OCI-LY7 (cell line): ENCODE data around the gene FBXL17. TPM values are rescaled to one million over a fixed set of nuclear protein-coding genes. Genes with fewer than 3 reads are reported as not detected.

Source experiments
- BruUV-seq: library from RNA; stranded (reverse); fragments of 400-500 nt; replicated peaks from 2 replicates; lab custom pipeline; 2021; lab: Mats Ljungman, UMichigan
- CTCF ChIA-PET: fragments of 300-600 bp; sonication (Branson Sonifier 250); formaldehyde crosslinking; loops from one replicate; lab custom pipeline; 2022; ENCODE audit warnings: antibody characterized with exemption; ENCODE audit not compliant: unreplicated experiment; lab: Charles Lee
- POLR2A ChIA-PET: fragments of 300-600 bp; sonication (Branson Sonifier 250); formaldehyde crosslinking; loops from one replicate; lab custom pipeline; 2022; ENCODE audit warnings: antibody characterized with exemption; lab: Charles Lee
- DNase-seq: peaks from one replicate; pipeline ENCODE4 v3.0.0-alpha.2; 2015; ENCODE audit warnings: low spot score
- H2AFZ ChIP-seq: fragments of 200-600 bp; sonication (generic), shearing (Covaris generic); 2 replicates; pipeline ENCODE4 v1.6.1; 2014; ENCODE audit warnings: mild to moderate bottlenecking, antibody characterized with exemption, low read length, moderate library complexity
- H3K27ac ChIP-seq: fragments of 200-600 bp; sonication (generic); 2 replicates; pipeline ENCODE4 v1.5.1; 2014; ENCODE audit warnings: mixed run types, low read depth, mild to moderate bottlenecking, moderate library complexity, low read length, inconsistent platforms; ENCODE audit not compliant: poor library complexity, severe bottlenecking
- H3K36me3 ChIP-seq: fragments of 200-600 bp; sonication (generic); 2 replicates; pipeline ENCODE4 v1.6.1; 2014; ENCODE audit warnings: mild to moderate bottlenecking, antibody characterized with exemption, low read length, moderate library complexity, mixed read lengths; ENCODE audit not compliant: insufficient read depth
- H3K4me1 ChIP-seq: fragments of 200-600 bp; sonication (generic); 2 replicates; pipeline ENCODE4 v1.5.1; 2014; ENCODE audit warnings: mild to moderate bottlenecking, low read length; ENCODE audit not compliant: insufficient read depth, poor library complexity, severe bottlenecking
- H3K4me2 ChIP-seq: fragments of 200-600 bp; sonication (generic); 2 replicates; pipeline ENCODE4 v1.6.1; 2014; ENCODE audit warnings: mild to moderate bottlenecking, low read length
- H3K4me3 ChIP-seq: fragments of 200-600 bp; sonication (generic); 2 replicates; pipeline ENCODE4 v1.5.1; 2014; ENCODE audit warnings: mild to moderate bottlenecking, low read depth, low read length; ENCODE audit not compliant: poor library complexity, severe bottlenecking
- H3K79me2 ChIP-seq: fragments of 200-600 bp; sonication (generic); 2 replicates; pipeline ENCODE4 v1.6.1; 2016; ENCODE audit warnings: low read depth, mild to moderate bottlenecking, low read length, moderate library complexity, mixed read lengths; ENCODE audit not compliant: insufficient read depth
- H3K9me2 ChIP-seq: fragments of 200-600 bp; sonication (generic); 2 replicates; pipeline ENCODE4 v1.6.1; 2016; ENCODE audit warnings: mild to moderate bottlenecking, low read length, mixed read lengths; ENCODE audit not compliant: insufficient read depth
- H3K9me3 ChIP-seq: fragments of 200-600 bp; sonication (generic); 2 replicates; pipeline ENCODE4 v1.6.1; 2014; ENCODE audit warnings: mild to moderate bottlenecking, mixed run types, low read length, mixed read lengths
- H4K20me1 ChIP-seq: fragments of 200-600 bp; sonication (generic); 2 replicates; pipeline ENCODE4 v1.6.1; 2014; ENCODE audit warnings: mild to moderate bottlenecking, antibody characterized with exemption, low read length, moderate library complexity, mixed read lengths; ENCODE audit not compliant: insufficient read depth
- CTCF ChIP-seq: fragments of 200-600 bp; sonication (generic); conservative IDR thresholded peaks from 2 replicates; pipeline ENCODE4 v1.5.1; 2014; ENCODE audit warnings: mild to moderate bottlenecking, antibody characterized with exemption, low read length, moderate library complexity, mixed read lengths
- EZH2phosphoT487 ChIP-seq: fragments of 200-600 bp; sonication (generic); IDR thresholded peaks from 2 replicates; pipeline ENCODE4 v1.6.1; 2018; ENCODE audit warnings: low read depth, borderline replicate concordance, mild to moderate bottlenecking, mixed run types, antibody characterized with exemption, low read length, moderate library complexity, mixed read lengths
- intact Hi-C: fragments of 100-400 bp; cut with micrococcal nuclease; formaldehyde crosslinking; loops from one replicate; pipeline ENCODE4 v1.10.0; 2022; ENCODE audit not compliant: unreplicated experiment
- total RNA-seq, 2 experiments: library from RNA; depleted of rRNA in 1 of 2; stranded (reverse); fragments of >200 nt in 1 of 2; shearing (Covaris generic) in 1 of 2; gene quantifications; 2 replicates each; pipeline ENCODE4 v1.2.3, GENCODE V29; 2014 to 2022

The FBXL17 gene
- total RNA-seq, 2 experiments from 2014 or later, result 10.2 to 21.6 TPM

- Histone ChIP-seq H3K36me3 (no peaks in the 10 kb centered on the region), H3K9me2 (no peaks in the 10 kb centered on the region), H3K27ac (no peak overlapping the region), H3K79me2 (no peaks in the 10 kb centered on the region), H4K20me1 (no peaks in the 10 kb centered on the region), H3K9me3 (no peaks in the 10 kb centered on the region), H3K4me2 (no peak overlapping the region), H2AFZ (no peak overlapping the region), H3K4me3 (no peak overlapping the region), H3K4me1 (no peaks in the 10 kb centered on the region)
- CTCF ChIA-PET, result no interaction called here
- POLR2A ChIA-PET, result no interaction called here
- BruUV-seq, result no TSS peak
- intact Hi-C loops, result no loop called here
- TF ChIP-seq CTCF, result no peak
- TF ChIP-seq EZH2phosphoT487, result no peak
- DNase-seq, result no peak
Measured at GRCh38 chr5:108059334-108059733, 322.6 kb downstream of the FBXL17 start.

- Histone ChIP-seq H3K4me2 (no peak overlapping the region), H3K79me2 (no peaks in the 10 kb centered on the region), H3K9me2 (no peaks in the 10 kb centered on the region), H3K4me3 (no peak overlapping the region), H3K36me3 (no peaks in the 10 kb centered on the region), H4K20me1 (no peaks in the 10 kb centered on the region), H3K9me3 (no peaks in the 10 kb centered on the region), H3K27ac (no peak overlapping the region), H3K4me1 (no peaks in the 10 kb centered on the region), H2AFZ (no peak overlapping the region)
- ChIA-PET CTCF (no interaction called here), POLR2A (interaction anchor here (0.7 kb wide), 1 partner anchor 1160 kb away, joined by 3 read pairs; no protein-coding TSS in a partner anchor)
- intact Hi-C loops, result no loop called here
- BruUV-seq, result no TSS peak
- no peak for TF ChIP-seq CTCF
- no peak for DNase-seq
Measured at GRCh38 chr5:108054349-108054748, 327.5 kb downstream of the FBXL17 start.

- H3K4me2 ChIP-seq, result no peak overlapping the region
- no peaks in the 10 kb centered on the region for H3K4me1 ChIP-seq
- H3K4me3 ChIP-seq, result no peak overlapping the region
- DNase-seq, result no peak
- ChIA-PET CTCF (no interaction called here), POLR2A (no interaction called here)
- intact Hi-C loops, result no loop called here
- H4K20me1 ChIP-seq, result no peaks in the 10 kb centered on the region
- TF ChIP-seq EZH2phosphoT487 (no peak), CTCF (no peak)
- H2AFZ ChIP-seq, result no peak overlapping the region
- H3K79me2 ChIP-seq, result no peaks in the 10 kb centered on the region
- no peak overlapping the region for H3K27ac ChIP-seq
- no peaks in the 10 kb centered on the region for H3K9me3 ChIP-seq
- no peaks in the 10 kb centered on the region for H3K36me3 ChIP-seq
- no peaks in the 10 kb centered on the region for H3K9me2 ChIP-seq
- no TSS peak for BruUV-seq
Measured at GRCh38 chr5:108046955-108047670, 334.8 kb downstream of the FBXL17 start.
